Dermis microvascular lymphatic vessel endothelial cell (primary cell): Measurements from ENCODE around the gene ANKRD17. TPM values are rescaled to one million over a fixed set of nuclear protein-coding genes. Genes with fewer than 3 reads are reported as not detected.

Experiments
- DNase-seq, 2 donors: peaks; one replicate each; pipeline versions ENCODE4 v3.0.0 to v3.0.0-alpha.2; 2010; ENCODE audit warnings: low read depth in 2 of 2
- total RNA-seq: library from RNA; depleted of rRNA; stranded (reverse); fragments of >200 nt; gene quantifications from 2 replicates; pipeline ENCODE4 v1.2.1, GENCODE V29; 2014

Gene ANKRD17
- total RNA-seq, 1 donor from 2014 or later = 43.0 TPM

DNA sequence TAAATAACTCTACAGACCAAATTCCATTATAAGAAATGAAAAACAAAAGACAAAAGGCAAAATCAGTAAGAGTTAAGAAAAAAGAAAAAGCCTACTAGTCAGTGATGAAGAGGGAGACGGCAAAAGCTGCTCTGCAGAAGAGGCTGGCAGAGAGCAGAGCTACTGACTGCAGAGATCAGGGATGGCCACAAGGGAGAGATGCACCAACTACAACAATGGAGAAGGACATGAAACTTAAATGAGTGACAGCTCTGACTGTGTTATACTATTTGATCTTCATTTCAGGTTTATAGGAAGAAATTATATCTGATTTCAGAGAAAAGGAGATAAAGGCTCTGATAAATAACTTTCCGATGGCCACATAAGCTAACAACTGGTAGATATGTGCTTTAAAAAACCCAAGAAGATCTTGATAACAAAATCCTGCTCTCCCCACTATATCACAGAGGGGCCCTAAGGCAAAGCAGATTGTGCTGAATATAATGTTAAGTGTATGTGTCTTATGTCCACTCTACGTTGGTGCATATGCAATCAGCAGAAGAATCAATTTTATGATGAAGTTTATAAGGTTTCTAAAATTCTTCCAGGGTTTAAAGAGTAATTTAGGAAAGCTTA is 130.7 kb downstream of the ANKRD17 start:
- peak; percentile 26 to 53 for DNase-seq

DNA sequence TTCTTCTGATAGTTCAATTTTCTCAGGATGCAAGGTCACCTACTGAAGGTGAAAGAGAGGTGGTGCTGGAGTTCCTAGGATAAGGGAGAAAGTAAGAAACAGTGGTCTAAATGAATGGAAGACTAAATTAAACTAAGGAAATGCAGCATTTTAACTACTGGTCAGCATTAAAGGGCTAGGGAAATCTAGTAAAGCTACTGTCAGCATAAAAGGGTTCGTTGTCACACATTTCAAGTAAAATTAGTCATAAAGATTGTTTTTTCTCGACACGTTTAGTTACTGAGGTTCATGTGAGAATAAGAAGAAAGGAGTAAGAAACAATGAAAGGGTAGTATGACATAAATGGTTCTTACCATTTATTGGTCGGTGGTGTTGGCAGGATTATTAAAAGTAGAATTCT is 149.1 kb downstream of the ANKRD17 start:
- no peak for DNase-seq

DNA sequence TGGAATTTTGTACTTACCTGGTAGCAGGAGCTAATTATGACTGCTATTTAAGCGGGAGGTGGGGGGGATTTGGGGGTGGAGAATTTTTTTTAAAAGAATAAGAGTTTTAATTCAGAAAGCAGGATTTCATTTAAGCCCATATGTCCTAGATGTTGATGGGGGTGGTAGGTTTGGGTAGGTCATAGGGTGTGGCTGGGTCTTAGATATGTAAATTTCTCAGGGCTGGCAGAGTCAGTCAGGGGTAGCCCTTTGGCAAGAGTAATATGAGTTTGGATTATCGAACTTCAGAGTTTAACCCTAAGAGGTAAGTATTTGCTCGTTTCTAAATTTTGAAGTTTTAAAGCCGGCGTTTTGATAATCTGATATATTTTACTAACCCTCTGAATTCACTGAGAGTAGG is 153.9 kb downstream of the ANKRD17 start:
- no peak for DNase-seq

DNA sequence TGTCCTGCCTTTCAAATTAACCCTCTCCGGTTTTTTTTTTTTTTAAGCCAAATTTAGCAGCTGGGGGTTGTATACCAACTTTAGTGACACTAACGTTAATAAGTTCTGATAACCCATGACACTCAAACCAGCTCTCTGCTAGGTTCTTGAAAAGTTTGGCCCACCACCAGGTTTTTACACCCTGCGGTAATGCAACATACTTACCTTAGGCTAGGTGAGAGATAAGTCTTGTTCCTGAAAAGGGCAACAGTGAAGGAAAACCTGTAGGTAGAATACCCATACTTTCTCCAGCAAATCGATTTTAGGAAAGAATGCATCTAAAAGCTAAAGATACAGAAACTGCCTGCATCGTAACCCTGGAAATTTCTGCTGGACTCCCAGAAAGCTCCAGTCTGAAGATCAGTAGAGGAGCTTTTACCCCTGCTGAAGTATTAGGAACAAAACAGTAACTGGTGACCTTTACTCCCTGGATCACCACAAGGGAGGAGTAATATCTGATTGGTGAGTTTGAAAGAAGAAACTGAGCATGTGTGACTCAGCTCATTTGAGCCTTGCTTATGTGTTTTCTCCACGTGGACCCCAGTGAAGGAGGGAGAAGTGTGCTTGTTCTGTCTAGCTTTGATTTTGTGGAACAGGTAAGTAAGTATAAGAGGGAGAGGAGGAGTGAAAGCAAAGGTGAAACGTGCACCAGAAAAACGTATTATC is 154.6 kb downstream of the ANKRD17 start:
- no peak for DNase-seq

DNA sequence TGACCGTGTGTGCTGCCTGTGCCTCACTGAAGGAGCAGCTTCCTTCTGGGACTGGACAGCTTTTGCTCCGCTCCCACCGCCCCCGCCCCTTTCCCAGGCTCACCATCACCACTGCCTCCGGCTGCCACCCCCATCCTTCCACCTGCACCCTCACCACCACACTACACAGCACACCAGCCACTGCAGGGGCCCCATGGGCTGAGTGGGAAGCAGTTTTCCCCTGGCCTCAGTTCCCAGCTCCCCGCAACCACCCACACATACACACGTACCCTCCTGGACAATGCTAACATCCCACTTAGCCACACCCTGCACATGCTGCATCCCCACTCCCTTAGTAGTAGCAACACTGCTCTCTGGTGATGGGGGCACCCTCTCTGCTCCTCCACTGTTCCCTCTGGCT is 159.5 kb downstream of the ANKRD17 start:
- no peak for DNase-seq

DNA sequence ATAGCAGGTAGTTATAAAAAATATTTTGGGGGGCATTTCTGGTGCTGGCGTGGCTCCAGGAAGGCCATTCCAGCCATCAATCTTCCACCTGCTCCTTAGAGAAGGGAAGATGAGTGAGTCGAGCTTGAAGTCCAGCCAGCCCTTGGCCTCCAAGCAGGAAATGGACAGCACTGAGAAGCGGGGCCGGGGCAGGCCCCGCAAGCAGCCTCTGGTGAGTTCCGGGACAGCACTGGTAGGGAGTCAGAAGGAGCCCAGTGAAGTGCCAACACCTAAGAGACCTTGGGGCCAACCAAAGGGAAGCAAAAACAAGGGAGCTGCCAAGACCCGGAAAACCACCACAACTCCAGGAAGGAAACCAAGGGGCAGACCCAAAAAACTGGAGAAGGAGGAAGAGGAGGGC is 159.9 kb downstream of the ANKRD17 start:
- peak in 1 of 2 donors; percentile 21 for DNase-seq

DNA sequence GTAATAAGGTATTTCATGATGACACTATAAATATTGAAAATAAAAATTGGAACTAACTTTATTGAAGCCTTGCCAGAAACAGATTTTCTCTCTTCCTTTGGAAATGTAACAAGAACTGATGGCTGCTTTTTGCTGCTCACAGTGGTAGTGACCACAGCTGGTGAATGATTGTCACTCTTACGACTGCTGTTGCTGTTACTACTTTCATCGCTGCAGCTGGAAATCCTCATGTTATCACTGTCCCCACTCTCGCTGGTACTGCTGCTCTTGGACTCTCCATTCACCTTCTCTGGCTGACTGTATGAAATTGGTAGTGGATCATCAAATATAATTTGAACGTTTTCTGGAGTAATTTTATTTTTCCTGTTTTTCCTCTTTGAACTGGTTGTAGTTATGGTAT is 160.6 kb downstream of the ANKRD17 start:
- no peak for DNase-seq

DNA sequence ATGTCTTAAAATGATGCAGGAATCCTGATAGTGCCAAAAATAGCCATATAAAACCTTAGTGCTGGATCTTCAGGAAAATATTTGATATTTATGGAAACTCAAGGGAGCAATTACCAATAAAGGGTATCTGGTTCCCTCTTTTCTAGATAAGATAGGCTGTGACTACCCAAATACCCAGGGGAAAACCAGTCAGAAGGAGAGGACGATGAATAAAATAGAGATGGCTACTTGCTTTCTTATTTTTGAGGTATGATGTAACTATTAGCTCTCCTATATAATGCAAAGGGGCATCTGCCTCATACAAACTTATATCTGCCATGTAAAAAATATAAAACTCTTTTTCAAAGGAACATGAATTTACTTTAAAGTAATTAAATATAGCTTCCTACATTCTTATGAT is 165.7 kb downstream of the ANKRD17 start:
- DNase-seq = no peak

DNA sequence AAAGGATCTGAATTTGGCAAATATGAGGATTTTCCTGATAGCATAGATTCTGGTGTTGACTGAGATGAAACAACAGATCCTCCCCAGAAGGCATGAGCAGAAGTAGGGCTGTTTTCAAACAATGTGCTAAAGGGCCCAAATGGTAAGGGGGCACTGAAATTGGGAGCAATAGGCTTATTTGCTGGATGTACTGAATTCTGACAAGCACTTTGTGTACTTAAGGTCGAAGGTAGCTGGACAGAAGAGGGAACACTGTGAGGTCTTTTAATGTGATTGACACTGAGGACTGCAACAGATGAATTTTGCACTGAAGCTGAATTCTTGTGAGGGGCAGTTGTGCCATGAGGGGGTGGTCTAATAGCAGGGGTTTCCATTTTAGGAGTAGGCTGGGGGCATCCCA is 167.9 kb downstream of the ANKRD17 start:
- no peak for DNase-seq

DNA sequence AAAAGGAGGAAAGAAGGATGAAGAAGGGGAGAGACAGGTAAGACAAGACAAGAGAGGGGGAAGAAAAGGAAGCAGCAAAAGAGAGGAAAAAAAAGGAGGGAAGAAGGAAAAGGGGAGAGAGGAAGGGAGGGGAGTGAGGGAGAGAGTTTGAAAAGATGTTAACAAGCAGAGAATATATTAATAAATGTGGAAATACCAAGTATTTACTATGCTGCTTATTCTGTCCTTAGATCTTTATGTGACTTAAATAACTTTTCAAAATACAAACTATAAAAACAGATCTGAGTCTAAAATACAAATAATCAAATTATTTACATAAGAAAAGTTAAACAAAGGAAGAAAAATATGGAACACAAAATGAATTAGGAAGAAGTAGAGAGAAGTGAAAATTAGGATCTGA is 170.7 kb downstream of the ANKRD17 start:
- no peak for DNase-seq

DNA sequence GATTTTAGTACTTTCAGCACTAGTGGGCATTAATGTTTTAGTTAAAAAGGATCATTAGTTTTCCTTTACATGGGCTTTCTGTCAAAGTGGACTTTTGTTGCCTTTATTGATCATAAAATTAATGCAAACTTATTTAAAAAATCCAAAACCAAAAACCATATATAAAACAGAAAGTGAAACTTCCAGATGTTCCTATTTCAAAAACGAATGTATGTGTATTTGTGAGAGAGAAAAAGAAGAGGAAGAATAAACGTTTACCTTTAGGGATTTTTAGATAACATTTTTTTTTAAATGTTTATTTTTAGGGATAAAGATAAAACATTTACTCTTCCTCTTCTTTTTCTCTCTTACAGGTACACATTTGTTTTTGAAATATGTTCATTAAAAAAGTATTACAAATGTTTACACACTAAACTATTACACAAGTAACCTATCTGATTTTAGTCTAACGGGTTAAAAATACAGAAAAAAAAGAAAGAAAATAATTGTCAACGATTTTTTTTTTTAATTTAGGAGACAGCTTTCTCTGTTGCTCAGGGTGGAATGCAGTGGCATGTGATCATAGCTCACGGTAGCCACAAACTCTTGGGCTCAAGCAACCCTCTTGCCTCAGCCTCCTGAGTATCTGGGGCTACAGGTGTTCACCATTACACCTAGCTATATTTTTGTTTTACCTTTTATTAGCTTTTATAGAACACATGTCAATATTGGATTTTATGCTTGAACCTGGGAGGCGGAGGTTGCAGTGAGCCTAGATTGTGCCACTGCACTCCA is 172.3 kb downstream of the ANKRD17 start:
- no peak for DNase-seq

DNA sequence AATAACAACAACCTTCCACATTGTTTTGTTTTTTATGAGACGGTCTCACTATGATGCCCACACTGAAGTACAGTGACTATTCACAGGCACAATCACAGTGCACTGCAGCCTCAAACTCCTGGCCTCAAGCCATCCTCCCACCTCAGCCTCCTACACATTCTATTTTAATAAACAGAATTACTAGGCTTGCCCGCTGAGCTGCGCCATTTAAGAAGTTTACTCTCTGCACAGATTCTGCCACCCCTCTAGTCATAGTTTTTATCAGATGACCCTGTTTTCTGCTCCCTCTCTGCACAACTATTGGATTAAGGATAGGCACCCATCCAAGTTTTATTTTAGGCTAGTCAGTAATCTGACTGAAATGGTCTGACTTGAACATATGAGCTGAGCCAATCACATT is 177.8 kb downstream of the ANKRD17 start:
- no peak for DNase-seq

DNA sequence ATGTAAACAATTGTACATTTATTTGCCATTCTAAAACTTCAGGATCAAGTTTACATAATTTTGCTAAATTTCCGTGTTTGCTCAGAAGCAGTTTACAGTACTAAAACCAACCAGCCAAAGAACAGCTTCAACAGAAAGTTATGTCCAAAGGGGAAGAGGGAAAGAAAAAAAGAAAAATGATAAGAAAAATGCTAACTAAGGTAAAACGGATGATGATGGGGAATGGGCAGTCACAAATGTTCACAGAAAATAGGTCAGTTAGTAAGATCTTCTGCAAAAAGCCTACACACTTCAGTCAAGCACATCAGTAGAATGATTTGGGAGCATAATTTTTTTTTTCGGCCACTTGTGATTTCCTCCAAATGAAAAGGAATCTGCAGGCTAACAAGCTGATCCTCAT is 182.8 kb downstream of the ANKRD17 start:
- no peak for DNase-seq

DNA sequence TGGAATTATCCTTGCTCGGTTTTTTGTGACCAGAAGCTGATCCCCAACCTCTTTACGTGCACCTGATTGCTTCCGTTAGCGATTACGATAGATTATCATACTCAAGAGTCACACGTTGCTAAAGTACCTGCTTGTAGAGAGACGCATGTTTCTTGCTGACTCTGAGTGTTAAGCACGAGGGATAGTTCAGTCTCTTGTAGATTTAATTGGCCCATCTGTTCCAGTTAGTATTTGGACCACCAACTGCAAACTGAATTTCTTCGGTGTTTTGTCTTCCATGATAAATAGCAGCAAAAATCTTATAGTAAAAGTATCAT is 188.6 kb downstream of the ANKRD17 start:
- DNase-seq = no peak

DNA sequence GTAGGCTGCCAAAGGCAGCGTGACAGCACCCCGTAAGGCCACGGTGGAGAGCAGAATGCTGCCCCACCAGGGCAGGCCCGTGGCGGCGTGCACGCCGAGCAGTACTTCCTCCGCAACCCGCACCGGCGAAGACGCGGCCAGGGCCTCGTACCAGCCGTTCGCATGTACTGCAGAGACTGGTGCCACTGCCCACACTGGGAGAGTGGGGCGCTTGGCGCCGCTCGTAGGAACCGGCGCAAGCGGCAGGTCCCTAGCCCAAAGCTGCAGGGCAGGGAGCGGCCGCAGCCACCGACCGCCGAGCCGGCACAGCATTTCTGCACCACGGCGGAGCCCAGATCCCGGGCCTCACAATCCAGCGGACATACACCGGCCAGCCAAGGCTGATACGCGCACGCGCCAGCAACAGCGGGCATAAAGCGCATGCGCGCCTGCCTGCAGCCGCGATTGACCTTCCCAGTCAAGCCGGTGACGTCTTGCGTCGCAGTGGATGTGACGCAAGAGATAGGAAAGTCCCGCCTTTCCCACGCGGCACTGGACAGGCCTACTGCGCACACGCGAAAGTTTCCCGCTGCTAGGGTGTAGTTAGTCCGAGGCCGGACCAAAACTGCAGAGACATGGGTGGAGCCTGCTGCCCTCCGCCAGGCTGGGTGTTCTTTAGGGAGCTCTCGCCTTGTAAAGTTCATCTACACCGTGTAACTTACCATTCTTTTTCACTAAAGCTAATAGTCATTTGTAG is 189.1 kb downstream of the ANKRD17 start, which contains the start of gene COX18:
COX18 (minus strand) TSS at position 379 of the 736 bp plus-strand sequence; CDS start at position 312, 67 bp downstream.
- peak; percentile 98 for DNase-seq

DNA sequence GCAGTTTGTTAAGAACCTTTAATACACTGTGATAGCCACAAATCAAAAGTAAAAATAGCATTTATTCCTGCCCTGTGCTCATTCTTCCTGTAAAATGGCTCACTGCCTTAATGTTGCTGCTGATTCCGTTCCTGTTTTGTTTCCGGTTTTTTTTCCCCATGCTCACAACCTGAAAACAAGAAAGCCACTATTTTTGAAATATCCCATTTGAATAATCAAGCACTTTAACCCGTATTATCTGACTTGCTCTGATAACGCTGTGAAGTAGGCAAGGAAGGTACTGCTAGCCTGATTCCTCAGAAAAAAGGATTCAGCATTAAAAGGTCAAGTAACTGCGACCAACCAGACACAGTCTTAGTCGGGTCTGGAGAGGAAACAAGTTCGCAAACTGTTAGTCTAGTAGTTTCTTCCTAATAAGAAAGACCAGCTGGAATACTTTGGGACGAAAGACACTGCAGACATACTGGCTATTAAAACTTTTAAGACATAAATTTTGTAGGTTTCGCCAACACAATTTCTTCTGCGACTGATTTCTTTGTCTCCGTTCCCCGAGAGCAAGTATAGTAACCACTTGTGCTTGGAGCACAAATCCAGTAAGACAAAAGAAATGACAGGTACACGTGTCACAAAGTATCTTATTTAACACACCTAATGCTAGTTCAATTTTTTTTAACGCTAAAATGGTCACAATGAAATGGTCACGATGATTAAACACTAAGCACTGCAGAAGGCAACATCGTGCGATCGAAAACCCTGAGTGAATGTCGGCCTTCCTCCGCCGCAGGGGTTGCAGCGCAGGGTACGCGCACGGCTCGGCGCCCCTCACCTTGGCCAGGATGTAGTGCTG is 189.9 kb downstream of the ANKRD17 start:
- DNase-seq = peak; percentile 32 to 59

DNA sequence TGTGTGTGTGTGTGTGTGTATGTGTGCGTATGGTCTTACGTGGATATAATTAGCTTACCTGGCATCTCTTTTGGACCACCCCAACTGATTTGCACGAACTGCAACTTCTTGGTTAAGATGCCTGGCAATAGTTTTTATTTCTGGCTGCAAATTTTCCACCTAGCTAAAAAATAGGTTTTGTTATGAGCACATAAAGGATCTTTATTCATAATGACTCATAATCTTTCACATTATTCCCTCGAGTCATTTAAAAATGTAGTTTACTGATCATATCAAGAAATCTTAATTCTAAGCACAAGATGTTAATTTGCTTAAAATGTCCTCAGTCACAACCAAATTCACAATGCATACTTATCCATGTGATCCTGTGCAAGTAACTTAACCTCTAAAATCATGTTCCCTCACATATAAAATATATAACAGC is 190.6 kb downstream of the ANKRD17 start:
- peak in 1 of 2 donors; percentile 28 for DNase-seq

DNA sequence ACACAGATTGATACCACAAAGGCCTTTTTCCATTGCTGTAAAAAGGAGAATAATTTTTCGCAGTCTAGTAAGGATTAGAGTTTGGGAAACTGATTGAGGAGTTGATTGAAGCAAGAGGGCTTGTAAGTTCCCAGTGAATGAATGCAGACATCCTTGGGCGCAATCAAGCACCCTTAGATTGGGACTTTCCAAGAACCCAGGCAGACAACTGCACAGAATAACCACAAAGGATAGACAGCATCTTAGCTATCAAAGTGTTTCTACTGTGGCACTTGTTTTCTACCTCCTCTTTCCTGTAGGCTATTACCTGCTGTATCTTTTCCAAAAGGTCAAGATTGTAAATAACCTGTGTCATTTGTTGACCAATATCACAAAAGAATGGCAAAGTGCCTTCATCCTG is 191.7 kb downstream of the ANKRD17 start:
- DNase-seq = no peak

DNA sequence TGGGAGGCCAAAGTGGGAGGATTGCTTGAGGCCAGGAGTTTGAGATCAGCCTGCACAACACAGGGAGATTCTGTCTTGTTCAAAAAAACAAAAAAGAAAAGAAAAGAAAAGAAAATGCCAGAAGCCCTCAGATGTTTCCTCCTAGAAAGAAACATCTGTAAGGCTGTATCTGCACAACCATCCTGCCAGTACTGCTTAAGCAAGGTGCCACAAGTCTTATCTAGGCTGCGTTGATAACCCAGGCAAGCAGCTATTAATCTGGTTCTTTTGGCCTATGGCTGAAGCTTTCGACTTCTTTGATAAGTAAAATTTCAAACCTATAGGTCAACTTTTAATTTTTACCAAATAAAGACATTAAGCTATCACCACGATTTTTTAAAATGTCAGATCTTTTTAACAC is 192.2 kb downstream of the ANKRD17 start:
- no peak for DNase-seq

DNA sequence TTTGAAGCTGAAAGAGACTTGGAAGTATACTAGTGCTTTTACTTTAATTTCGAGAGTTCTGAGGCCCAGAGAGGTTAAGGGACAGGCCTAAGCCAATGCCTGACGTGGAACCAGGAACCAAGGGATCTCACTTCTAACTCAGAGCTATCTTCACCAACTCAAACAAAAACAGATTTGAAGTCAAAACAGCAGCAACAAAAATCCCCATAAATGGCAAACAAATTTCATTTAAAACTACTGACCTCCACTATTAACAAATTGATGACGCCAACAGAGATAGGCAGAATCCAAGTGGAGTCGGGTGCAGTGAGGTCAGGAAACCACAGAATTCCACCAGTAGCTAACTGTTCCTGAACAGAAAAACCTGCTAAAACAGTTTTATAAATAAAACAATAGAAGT is 194.1 kb downstream of the ANKRD17 start:
- DNase-seq = no peak

DNA sequence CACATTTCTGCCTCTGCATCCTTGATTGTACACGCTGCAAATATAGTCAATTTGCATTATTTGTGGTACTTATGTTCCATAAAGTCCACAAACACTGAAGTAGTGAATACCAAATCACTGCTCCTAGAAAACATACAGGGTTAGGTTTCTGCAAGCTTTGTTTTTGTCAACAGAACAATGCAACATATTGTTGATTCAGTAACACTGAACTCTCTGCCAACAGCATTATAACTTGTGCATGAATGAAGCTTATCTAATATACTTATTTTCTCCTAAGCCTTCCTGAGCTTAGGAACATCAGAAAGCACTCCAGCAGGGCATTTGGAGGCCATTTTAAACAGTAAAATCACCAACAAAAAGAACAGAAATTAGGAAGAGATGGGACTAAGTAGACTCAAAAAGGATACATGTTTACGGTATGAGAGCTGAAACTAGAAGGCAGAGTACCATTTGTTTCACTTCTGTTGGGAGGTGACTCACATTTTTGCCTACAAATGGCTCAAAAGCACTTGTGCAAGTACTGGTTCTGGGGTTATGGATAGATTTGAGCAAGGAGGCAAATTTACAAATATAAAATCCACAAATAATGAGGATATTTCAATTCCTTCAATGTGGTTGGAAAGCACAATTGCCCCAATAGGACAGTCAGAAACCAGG is 203.2 kb downstream of the ANKRD17 start:
- no peak for DNase-seq
